Activated naive CD8-positive, alpha-beta T cell (primary cell): ENCODE results near the gene RAC2.

ENCODE experiments used
- H3K27ac Mint-ChIP-seq: one replicate; pipeline ENCODE4 v1.8.0; 2021; ENCODE audit warnings: mixed read lengths
- H3K27me3 Mint-ChIP-seq: one replicate; pipeline ENCODE4 v1.8.0; 2021; ENCODE audit warnings: mixed read lengths
- H3K36me3 Mint-ChIP-seq: one replicate; pipeline ENCODE4 v1.8.0; 2021; ENCODE audit warnings: mixed read lengths
- H3K4me1 Mint-ChIP-seq: one replicate; pipeline ENCODE4 v1.8.0; 2021; ENCODE audit warnings: low read depth, mixed read lengths
- H3K4me3 Mint-ChIP-seq: one replicate; pipeline ENCODE4 v1.8.0; 2021; ENCODE audit warnings: mild to moderate bottlenecking, mixed read lengths
- H3K9me3 Mint-ChIP-seq: one replicate; pipeline ENCODE4 v1.8.0; 2021; ENCODE audit warnings: low read depth, mixed read lengths

Gene RAC2

GRCh38 chr22:37244114-37244921, at the start of gene RAC2:
Gene RAC2, minus strand, starts transcription at chr22:37244269. Its CDS starts 121 bp downstream, at chr22:37244148.
- no peaks in the 10 kb centered on the region for H3K9me3 Mint-ChIP-seq
- peaks cover 12% of the 10 kb centered on the region for H3K36me3 Mint-ChIP-seq
- peak within 1 kb of the TSS; percentile 96 for H3K27ac Mint-ChIP-seq
- H3K27me3 Mint-ChIP-seq, result no peaks in the 10 kb centered on the region
- peak within 1 kb of the TSS; percentile 97 for H3K4me3 Mint-ChIP-seq
- H3K4me1 Mint-ChIP-seq, result peaks cover 45% of the 10 kb centered on the region

- Mint-ChIP-seq H3K36me3 (peaks cover 16% of the 10 kb centered on the region), H3K27ac (peak overlapping the region; percentile 64), H3K4me1 (peaks cover 58% of the 10 kb centered on the region), H3K4me3 (no peak overlapping the region), H3K27me3 (no peaks in the 10 kb centered on the region), H3K9me3 (no peaks in the 10 kb centered on the region)
Observed at GRCh38 chr22:37293172-37293571, 49.1 kb upstream of the RAC2 start.

- H3K27me3 Mint-ChIP-seq, result no peaks in the 10 kb centered on the region
- peaks cover 14% of the 10 kb centered on the region for H3K36me3 Mint-ChIP-seq
- H3K27ac Mint-ChIP-seq, result peak overlapping the region; percentile 64
- H3K4me3 Mint-ChIP-seq, result no peak overlapping the region
- peaks cover 58% of the 10 kb centered on the region for H3K4me1 Mint-ChIP-seq
- H3K9me3 Mint-ChIP-seq, result no peaks in the 10 kb centered on the region
Observed at GRCh38 chr22:37292641-37293040, 48.6 kb upstream of the RAC2 start.

GRCh38 chr22:37291559-37292298, 47.7 kb upstream of the RAC2 start:
- Mint-ChIP-seq H3K36me3 (peaks cover 14% of the 10 kb centered on the region), H3K27ac (peak overlapping the region; percentile 73), H3K9me3 (no peaks in the 10 kb centered on the region), H3K4me3 (no peak overlapping the region), H3K27me3 (no peaks in the 10 kb centered on the region), H3K4me1 (peaks cover 65% of the 10 kb centered on the region)

- Mint-ChIP-seq H3K36me3 (peaks cover 14% of the 10 kb centered on the region), H3K4me3 (no peak overlapping the region), H3K27me3 (no peaks in the 10 kb centered on the region), H3K4me1 (peaks cover 75% of the 10 kb centered on the region), H3K9me3 (no peaks in the 10 kb centered on the region), H3K27ac (no peak overlapping the region)
Observed at GRCh38 chr22:37290737-37291136, 46.7 kb upstream of the RAC2 start.

- no peaks in the 10 kb centered on the region for H3K9me3 Mint-ChIP-seq
- H3K36me3 Mint-ChIP-seq, result peaks cover 14% of the 10 kb centered on the region
- no peak overlapping the region for H3K4me3 Mint-ChIP-seq
- peaks cover 74% of the 10 kb centered on the region for H3K4me1 Mint-ChIP-seq
- H3K27me3 Mint-ChIP-seq, result no peaks in the 10 kb centered on the region
- peak overlapping the region; percentile 78 for H3K27ac Mint-ChIP-seq
Observed at GRCh38 chr22:37289156-37289735, 45.2 kb upstream of the RAC2 start.

- Mint-ChIP-seq H3K27me3 (no peaks in the 10 kb centered on the region), H3K4me3 (no peak overlapping the region), H3K4me1 (peaks cover 74% of the 10 kb centered on the region), H3K36me3 (peaks cover 14% of the 10 kb centered on the region), H3K27ac (peak overlapping the region; percentile 78), H3K9me3 (no peaks in the 10 kb centered on the region)
Observed at GRCh38 chr22:37288521-37288920, 44.5 kb upstream of the RAC2 start.

GRCh38 chr22:37287550-37287951, 43.5 kb upstream of the RAC2 start:
- H3K4me1 Mint-ChIP-seq, result peaks cover 76% of the 10 kb centered on the region
- peaks cover 11% of the 10 kb centered on the region for H3K36me3 Mint-ChIP-seq
- H3K27ac Mint-ChIP-seq, result peak overlapping the region; percentile 84
- no peaks in the 10 kb centered on the region for H3K27me3 Mint-ChIP-seq
- no peaks in the 10 kb centered on the region for H3K9me3 Mint-ChIP-seq
- peak overlapping the region; percentile 27 for H3K4me3 Mint-ChIP-seq

GRCh38 chr22:37285937-37286336, 41.9 kb upstream of the RAC2 start:
- Mint-ChIP-seq H3K4me1 (peaks cover 78% of the 10 kb centered on the region), H3K9me3 (no peaks in the 10 kb centered on the region), H3K4me3 (peak overlapping the region; percentile 20), H3K36me3 (peaks cover 4% of the 10 kb centered on the region), H3K27me3 (no peaks in the 10 kb centered on the region), H3K27ac (peak overlapping the region; percentile 75)

GRCh38 chr22:37284805-37285355, 40.8 kb upstream of the RAC2 start:
- Mint-ChIP-seq H3K4me3 (peak overlapping the region; percentile 92), H3K4me1 (peaks cover 75% of the 10 kb centered on the region), H3K9me3 (no peaks in the 10 kb centered on the region), H3K27me3 (no peaks in the 10 kb centered on the region), H3K27ac (peak overlapping the region; percentile 96), H3K36me3 (peaks cover 4% of the 10 kb centered on the region)

GRCh38 chr22:37284126-37284804, 40.2 kb upstream of the RAC2 start:
- H3K36me3 Mint-ChIP-seq, result peaks cover 3% of the 10 kb centered on the region
- peak overlapping the region; percentile 92 for H3K4me3 Mint-ChIP-seq
- no peaks in the 10 kb centered on the region for H3K27me3 Mint-ChIP-seq
- H3K9me3 Mint-ChIP-seq, result no peaks in the 10 kb centered on the region
- H3K4me1 Mint-ChIP-seq, result peaks cover 70% of the 10 kb centered on the region
- H3K27ac Mint-ChIP-seq, result peak overlapping the region; percentile 96

GRCh38 chr22:37283393-37283937, 39.4 kb upstream of the RAC2 start:
- H3K4me3 Mint-ChIP-seq, result peak overlapping the region; percentile 92
- H3K27ac Mint-ChIP-seq, result peak overlapping the region; percentile 99
- H3K36me3 Mint-ChIP-seq, result no peaks in the 10 kb centered on the region
- no peaks in the 10 kb centered on the region for H3K27me3 Mint-ChIP-seq
- no peaks in the 10 kb centered on the region for H3K9me3 Mint-ChIP-seq
- peaks cover 63% of the 10 kb centered on the region for H3K4me1 Mint-ChIP-seq

- no peaks in the 10 kb centered on the region for H3K9me3 Mint-ChIP-seq
- peak within 1 kb of the TSS; percentile 99 for H3K27ac Mint-ChIP-seq
- no peaks in the 10 kb centered on the region for H3K27me3 Mint-ChIP-seq
- H3K36me3 Mint-ChIP-seq, result no peaks in the 10 kb centered on the region
- H3K4me1 Mint-ChIP-seq, result peaks cover 57% of the 10 kb centered on the region
- peak within 1 kb of the TSS; percentile 92 for H3K4me3 Mint-ChIP-seq
Observed at GRCh38 chr22:37282385-37282677, 38.3 kb upstream of the RAC2 start, which contains the start of gene CYTH4. Gene CYTH4, plus strand, starts transcription at chr22:37282508. Its CDS starts 62 bp downstream, at chr22:37282570.

GRCh38 chr22:37281646-37282384, 37.7 kb upstream of the RAC2 start:
- Mint-ChIP-seq H3K27ac (peak overlapping the region; percentile 99), H3K27me3 (no peaks in the 10 kb centered on the region), H3K4me1 (peaks cover 52% of the 10 kb centered on the region), H3K9me3 (no peaks in the 10 kb centered on the region), H3K4me3 (peak overlapping the region; percentile 92), H3K36me3 (no peaks in the 10 kb centered on the region)
